Effector CD4-positive, alpha-beta T cell (primary cell): ENCODE results near the gene NHLRC2.

ENCODE experiments used
- DNase-seq: peaks from one replicate; pipeline ENCODE4 v3.0.0-alpha.2; 2020

The NHLRC2 gene

DNA sequence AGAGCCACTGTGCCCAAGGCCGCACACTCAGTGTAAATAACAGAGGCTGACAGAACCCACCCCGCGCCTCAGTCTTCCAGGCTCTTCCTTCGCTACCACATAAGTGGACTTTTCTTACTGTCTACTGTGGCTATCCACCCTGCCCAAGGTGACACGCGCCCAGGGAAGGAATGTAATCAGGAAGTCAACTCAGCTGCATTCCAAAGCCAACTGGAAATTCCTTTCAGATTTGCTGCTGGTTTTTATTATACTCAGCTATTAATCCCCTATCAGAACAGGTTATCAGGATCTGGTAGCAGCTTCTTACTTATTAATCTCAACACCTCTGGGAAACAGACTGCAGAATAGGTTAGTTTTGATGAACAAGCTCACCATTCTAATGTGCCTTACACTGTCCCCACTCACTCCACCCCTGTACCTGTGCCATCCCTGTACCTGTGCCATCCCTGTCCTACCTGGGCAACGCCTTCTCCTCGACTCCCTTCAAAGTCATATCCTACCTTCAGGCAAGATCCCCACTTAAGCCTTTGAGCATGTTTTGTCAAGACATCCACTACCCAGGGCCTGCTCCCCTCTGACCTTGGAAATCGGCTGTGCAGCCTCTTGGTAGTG is 90.7 kb downstream of the NHLRC2 start:
- no peak for DNase-seq

DNA sequence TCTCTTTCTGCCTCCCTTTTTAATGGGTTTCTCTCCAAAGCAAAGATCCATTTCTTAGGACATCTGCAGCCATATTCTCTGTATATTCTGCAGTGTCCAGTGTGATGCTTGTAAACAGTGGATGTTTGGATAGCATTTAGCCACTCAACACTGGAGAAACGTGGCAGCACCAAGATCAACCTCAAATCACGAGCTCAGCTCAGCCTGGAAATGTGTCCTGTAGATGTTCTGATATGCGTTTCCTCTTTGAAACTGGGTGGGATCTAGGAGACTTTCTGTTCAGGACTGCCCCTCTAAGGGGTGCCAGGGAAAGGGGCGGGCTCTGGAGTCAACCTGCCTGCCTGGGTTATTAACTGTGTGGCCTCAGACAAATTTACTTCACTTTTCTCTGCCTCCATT is 91.2 kb downstream of the NHLRC2 start:
- DNase-seq = no peak

DNA sequence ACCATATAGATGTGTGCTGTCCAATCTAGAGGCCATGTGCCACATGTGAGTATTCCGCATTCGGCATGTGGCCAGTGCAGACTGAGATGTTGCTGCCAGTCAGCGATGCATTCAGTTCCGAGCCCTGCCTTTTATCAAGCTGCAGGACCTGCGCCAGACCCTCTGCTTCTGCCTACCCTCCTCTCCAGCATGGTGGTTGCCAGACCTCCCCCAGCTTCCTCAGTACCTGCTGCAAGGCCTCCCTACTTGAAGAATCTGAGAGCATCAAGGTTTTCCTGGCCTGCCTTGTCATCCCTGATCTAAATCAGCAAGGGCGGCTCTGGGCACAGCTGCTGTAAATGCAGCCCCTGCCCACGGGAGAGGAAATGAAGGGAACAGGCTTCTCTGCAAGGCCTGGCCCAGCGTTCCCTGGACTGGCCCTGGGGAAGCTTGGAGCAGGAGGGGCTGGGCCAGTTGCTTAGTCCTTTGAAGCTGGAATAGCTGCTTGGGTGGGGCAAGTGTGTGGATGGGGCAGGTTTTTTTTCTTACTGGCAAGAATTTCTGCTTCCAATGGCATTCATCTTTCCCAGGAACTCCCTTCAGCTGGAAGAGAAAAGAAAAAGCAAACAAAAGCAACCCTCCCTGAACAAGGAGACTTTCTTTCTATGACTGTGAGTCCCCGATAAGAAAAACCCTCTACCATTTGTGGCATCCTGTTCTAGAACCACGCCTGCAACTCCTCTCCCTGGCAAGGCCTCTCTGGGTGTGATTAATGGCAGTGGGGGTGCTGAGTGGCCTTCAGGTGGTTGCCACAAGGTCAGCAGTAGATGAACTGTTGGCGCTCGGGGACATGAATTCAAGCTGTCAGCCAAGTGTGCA is 93.0 kb downstream of the NHLRC2 start:
- no peak for DNase-seq

DNA sequence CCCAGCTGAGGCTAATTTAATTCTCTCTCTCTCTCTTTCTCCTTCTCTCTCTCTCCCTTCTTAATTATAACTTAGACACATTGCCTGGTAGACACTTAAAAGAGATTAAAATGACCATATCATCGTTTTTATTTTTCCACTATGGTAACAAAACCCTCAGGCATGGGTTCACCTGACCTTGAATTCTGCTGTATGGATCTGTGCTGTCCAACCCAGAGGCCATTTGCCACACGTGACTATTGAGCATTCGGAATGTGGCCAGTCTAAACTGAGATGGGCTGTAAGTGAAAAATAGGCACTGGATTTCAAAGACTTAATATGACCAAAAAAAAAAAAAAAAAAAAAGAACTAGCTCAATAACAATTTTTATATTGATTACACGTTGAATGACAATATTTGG is 93.6 kb downstream of the NHLRC2 start:
- no peak for DNase-seq

DNA sequence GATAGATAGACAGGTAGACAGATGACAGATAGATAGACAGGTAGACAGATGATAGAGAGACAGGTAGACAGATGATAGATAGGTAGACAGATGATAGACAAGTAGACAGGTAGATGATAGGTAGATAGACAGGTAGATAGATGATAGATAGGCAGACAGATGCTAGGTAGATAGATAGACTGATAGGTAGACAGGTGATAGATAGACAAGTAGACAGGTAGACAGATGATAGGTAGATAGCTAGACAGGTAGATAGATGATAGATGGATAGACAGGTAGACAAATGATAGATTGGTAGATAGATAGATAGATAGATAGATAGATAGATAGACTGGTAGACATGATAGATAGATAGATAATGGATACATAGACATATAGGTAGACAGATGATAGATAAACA is 95.8 kb downstream of the NHLRC2 start:
- DNase-seq = no peak

DNA sequence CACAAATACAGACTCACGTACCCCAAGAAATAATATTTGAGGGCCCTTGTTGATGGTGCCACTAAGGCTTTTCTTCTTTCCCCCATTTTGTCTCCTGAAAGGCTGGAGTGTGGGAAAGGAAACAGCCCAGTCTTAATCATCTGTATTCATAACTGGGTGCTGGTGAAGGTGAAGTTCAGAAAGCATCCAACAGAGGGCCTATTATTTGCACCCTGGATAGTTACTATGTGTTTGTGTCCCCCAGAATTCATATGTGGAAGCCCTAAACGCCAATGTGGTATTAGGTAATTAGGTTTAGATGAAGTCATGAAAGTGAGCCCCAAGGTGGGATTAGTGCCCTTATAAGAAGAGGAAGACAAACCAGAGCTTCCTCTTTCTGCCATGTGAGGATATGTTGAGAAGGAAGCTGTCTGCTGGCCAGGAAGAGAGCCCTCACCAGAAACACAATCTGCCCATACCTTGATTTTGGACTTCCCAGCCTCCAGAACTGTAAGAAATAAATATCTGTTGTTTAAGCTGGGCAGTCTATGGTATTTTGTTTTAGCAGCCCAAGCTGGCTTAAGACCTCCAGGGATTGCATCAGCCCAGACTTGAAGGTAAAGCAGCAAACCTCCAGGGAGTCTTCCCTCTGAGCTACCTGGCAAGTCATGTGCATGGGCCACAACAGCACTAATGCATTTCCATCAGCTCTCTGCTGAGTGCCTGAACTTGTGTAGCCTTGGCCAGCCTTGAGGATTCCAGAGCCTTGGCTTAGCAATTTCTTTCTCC is 99.2 kb downstream of the NHLRC2 start:
- DNase-seq = no peak

DNA sequence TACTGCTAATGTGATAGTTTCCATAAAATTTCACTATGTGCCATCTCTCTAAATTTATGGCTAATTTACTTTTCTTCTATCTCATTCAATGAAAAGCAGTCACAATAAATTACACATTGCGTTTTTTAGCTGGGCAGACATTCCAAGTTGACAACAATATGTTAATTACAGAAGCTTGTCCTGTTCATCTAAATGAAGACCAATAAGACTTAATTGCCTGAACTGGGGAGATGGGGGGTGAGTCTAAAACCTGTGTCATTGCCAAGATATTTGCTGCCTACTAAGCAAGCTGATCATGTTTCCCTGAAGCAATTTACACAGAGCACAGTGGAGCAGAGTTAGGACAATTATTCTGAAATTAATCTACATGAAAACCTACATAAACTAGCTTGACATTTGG is 99.9 kb downstream of the NHLRC2 start:
- no peak for DNase-seq

DNA sequence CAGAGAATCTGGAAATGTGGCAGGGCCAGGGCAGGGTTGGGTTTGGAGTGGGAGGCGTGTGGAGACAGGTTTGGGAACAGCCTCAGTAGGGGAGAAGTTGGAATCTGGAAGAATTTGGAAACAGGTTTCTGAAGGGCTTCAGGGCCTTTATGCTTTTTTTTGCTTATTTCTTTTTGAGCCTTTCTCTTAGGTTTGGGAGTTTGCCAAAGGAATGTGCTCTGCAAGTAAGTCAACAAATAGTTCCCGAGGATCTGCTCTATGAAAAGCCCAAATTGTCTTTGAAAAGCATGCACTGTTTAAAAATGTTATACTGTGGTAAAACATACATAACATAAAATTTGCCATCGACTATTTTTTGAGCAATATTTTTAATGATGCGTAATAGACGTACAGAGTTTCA is 102.6 kb downstream of the NHLRC2 start:
- no peak for DNase-seq

DNA sequence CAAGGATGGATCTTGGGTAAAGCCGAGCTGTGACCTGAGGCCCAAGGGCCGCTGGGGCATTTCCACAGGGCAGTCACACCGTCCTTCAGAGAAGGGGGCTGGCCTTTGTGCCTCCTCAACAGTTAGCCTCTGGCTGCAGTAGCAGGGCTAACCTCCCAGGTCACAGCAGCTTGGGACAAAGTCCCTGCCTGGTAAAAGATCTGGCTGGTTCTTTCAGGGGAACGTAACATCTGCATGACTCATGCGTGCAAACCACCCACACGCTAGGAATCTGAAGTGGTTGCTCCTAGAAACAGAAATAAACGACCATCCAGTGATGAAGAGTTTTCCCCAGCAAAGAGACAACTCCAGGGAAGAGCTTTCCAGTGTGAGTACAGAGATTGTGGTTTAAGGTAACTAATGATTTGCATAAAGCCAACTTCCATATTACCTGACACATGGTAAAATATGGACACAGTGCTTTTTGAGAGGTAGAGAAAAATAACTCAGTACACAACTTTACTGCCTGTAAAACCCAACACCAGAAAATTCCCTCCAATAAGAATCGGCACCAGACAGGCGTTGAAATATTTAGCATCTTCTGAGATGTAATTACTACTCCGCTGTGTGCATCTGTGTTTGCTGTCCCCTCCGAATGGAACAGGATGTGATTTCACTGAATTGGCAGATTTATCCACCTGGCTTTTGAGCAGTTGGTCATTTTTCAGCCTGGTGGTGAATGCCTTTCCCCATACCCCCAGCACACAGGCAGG is 104.3 kb downstream of the NHLRC2 start:
- DNase-seq = no peak

DNA sequence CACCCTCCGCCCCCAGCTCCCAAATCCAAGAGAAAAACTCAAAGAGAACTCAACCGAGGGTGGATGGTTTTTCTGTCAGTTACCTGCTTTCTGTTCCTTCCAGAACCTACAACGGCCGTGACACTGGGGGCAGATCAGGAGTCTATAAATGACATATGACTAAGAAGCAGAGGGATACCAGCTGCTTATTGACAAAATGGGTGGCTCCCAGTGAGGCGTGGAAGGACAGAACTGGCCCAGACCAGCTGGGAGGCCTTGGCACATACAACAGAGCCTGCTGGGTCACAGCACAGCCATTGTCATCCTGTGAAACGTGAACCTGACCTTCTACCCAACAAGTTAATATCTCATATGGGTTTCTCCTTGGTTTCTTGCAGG is 104.9 kb downstream of the NHLRC2 start:
- no peak for DNase-seq

DNA sequence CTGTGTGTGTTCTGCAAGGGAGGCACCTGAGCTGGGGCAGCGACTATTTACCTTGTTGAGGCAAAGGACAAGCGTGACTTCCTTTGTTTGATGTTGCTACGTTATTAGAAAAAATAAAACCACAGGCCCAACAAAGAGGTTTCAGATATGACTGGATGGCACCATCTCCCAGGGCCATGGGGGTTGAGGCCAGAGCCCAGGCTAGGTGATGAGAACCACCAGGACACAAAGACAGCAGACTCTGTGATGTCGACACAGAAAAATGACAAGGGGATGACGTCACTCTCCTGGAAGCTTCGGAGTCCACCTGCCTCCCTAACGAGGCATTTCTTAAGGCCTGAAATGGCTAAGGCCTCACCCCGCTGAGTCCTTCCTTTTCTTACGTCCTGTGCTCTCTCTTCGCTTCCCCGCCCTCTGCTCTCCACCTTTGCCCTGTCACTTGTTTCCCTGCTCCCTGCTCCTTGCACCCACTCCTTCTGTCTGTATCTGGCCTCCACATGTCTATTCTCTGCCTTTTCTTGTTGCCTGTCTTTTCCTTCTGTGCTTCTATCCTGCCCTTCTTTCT is 106.2 kb downstream of the NHLRC2 start:
- peak; percentile 28 for DNase-seq

DNA sequence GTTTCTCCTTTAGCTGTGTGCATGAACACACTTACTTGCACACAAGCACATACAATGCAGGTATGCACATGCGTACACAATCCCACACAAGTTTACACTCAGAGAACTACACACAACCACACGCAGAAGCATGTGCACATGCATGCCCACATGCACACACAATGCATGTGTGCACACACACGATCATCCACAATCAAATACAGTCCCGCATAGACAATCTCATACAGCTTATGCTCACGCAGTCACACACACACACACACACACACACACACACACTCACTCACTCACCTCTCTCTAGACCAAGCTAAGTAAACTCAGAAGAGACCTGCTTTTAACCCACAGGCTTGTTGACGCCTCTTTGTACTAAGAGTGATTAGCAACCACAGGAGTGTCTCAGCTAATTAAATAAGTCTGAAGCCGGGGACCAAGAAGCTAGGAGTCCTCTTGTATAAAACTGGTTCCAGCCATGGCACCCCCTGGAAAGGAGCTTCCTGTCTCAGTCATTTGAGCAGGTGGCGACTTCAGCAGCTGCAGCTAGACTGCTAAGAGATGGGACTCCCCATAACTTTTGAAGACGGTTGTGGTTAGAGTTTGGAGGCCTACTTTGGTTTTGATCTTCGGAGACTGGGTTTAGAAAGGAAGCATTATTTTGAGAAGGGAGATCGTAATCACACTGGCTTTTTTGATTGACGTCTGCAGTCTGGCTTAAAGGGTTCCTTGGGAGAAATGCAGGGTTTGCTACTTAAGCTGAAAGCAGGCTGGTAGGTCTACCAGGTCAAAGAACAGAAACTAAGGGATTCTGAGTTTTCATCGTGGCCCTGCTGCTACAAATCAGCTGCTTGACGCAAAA is 106.9 kb downstream of the NHLRC2 start:
- DNase-seq = peak; percentile 62

DNA sequence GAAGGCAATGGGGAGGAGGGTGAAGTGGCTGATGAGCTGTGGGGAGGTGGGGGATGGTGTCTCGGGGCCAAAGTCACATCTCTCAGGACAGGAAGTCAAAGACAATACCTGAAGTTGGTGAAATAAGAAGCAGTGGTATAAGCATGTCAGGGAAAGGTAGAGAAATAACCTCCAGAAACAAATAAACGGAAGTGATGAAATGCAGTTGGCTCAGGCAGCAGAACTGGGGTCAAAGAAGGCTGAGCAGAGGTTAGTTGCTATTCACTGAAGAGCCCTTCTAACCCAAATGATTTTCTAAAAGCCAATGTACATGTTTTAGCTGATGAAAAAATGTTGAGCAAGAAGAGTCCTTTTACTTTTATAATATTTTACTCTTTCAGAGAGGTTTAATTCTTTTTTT is 110.6 kb downstream of the NHLRC2 start:
- DNase-seq = no peak

DNA sequence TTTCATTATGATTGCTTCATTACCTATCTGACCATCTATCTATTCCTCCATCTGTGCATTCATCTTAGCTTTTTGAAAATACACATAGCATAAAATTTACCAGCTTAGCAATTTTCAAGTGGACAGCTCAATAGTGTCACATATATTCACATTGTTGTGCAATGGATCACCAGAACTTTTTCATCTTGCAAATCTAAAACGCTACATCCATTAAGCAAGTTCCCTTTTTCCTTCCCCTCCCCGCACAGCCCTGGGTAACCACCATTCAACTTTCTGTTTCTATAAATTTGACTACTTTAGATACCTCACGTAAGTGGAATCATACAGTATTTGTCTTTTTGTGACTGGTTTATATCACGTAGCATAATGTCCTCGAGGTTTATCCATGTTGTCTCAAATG is 111.2 kb downstream of the NHLRC2 start:
- DNase-seq = no peak
